Stimulated activated CD4-positive, alpha-beta T cell treated with anti-CD3 and anti-CD28 coated beads, Interleukin-1b, Interleukin-23, amount 100 ng/mL, for 48 hours (primary cell): ENCODE data around the gene GPC5.
"Not testable (repeated sequence)": the region's sequence is repeated elsewhere in the genome, so short reads cannot be mapped to it uniquely, and the experiment has no call there.

ENCODE experiments used
- DNase-seq: peaks from one replicate; pipeline ENCODE4 v3.0.0-alpha.2; 2020

GPC5 gene

GRCh38 chr13:91660076-91660415, 261.6 kb downstream of the GPC5 start:
- no peak for DNase-seq

GRCh38 chr13:91661692-91662490, 263.5 kb downstream of the GPC5 start:
- no peak for DNase-seq

- no peak for DNase-seq
These were observed 265.6 kb downstream of the GPC5 start for GRCh38 chr13:91664039-91664438.

- DNase-seq: no peak
These were observed 269.1 kb downstream of the GPC5 start for GRCh38 chr13:91667486-91667885.

- DNase-seq: no peak
These were observed 270.6 kb downstream of the GPC5 start for GRCh38 chr13:91668866-91669495.

- not testable (repeated sequence) for DNase-seq
These were observed 275.9 kb downstream of the GPC5 start for GRCh38 chr13:91674347-91674746.

- DNase-seq: no peak
These were observed 286.3 kb downstream of the GPC5 start for GRCh38 chr13:91684746-91685145.

- DNase-seq: no peak
These were observed 292.5 kb downstream of the GPC5 start for GRCh38 chr13:91690944-91691343.

GRCh38 chr13:91693466-91693865, 295.0 kb downstream of the GPC5 start:
- no peak for DNase-seq

GRCh38 chr13:91698308-91698707, 299.9 kb downstream of the GPC5 start:
- no peak for DNase-seq

GRCh38 chr13:91698767-91699166, 300.3 kb downstream of the GPC5 start:
- no peak for DNase-seq

GRCh38 chr13:91699863-91700262, 301.4 kb downstream of the GPC5 start:
- DNase-seq: no peak

- no peak for DNase-seq
These were observed 303.6 kb downstream of the GPC5 start for GRCh38 chr13:91701975-91702374.

GRCh38 chr13:91702411-91702810, 304.0 kb downstream of the GPC5 start:
- DNase-seq: no peak

GRCh38 chr13:91704398-91704797, 306.0 kb downstream of the GPC5 start:
- no peak for DNase-seq

- DNase-seq: no peak
These were observed 310.1 kb downstream of the GPC5 start for GRCh38 chr13:91708558-91708957.

GRCh38 chr13:91709180-91709579, 310.8 kb downstream of the GPC5 start:
- no peak for DNase-seq

GRCh38 chr13:91710733-91711132, 312.3 kb downstream of the GPC5 start:
- DNase-seq: no peak

- no peak for DNase-seq
These were observed 316.4 kb downstream of the GPC5 start for GRCh38 chr13:91714855-91715254.

GRCh38 chr13:91716436-91717065, 318.1 kb downstream of the GPC5 start:
- no peak for DNase-seq

GRCh38 chr13:91719033-91719432, 320.6 kb downstream of the GPC5 start:
- DNase-seq: no peak

GRCh38 chr13:91721413-91721812, 323.0 kb downstream of the GPC5 start:
- no peak for DNase-seq

GRCh38 chr13:91722267-91722884, 324.0 kb downstream of the GPC5 start:
- no peak for DNase-seq

GRCh38 chr13:91724591-91724990, 326.2 kb downstream of the GPC5 start:
- DNase-seq: no peak
